ENCODE data around the gene SPA17. TPM values are rescaled to one million over a fixed set of nuclear protein-coding genes. Genes with fewer than 3 reads are reported as not detected.

The SPA17 gene
- total RNA-seq, 1 experiment from 2014 or later, result 3.8 TPM

GRCh38 chr11:124700028-124700427 lies 26.3 kb downstream of the SPA17 start:
- Mint-ChIP-seq H3K27ac (no peak overlapping the region), H3K4me1 (peaks cover 14% of the 10 kb centered on the region), H3K9me3 (peaks cover 21% of the 10 kb centered on the region), H3K36me3 (0 out of 2 replicates have a peak, but pooled peaks cover 5% of the 10 kb centered on the region), H3K27me3 (ENCODE audit: low read depth) (peaks cover 18% of the 10 kb centered on the region), H3K4me3 (no peak overlapping the region)
- CTCF ChIA-PET, result interaction anchor here (1.6 kb wide), 1 partner anchor 46 kb away, joined by 9 read pairs; no protein-coding TSS in a partner anchor
- ATAC-seq (no peak), DNase-seq (ENCODE audit: low spot score) (no peak)
- TF ChIP-seq ATF1 (CRISPR knock-in tag; IDR thresholded peaks at IDR 0.05), result no peak
- no peak for TF ChIP-seq ZNF121 (CRISPR knock-in tag; IDR thresholded peaks at IDR 0.05)
- no peak for TF ChIP-seq FOXP1 (CRISPR knock-in tag; IDR thresholded peaks at IDR 0.05; ENCODE audit: borderline replicate concordance)
- TF ChIP-seq PRRX2 (CRISPR knock-in tag; IDR thresholded peaks at IDR 0.05), result no peak
- no peak for TF ChIP-seq TEAD1 (CRISPR knock-in tag; IDR thresholded peaks at IDR 0.05)
- no peak for TF ChIP-seq ZNF138 (CRISPR knock-in tag; conservative IDR thresholded peaks at IDR 0.05)
- TF ChIP-seq ZBTB21 (CRISPR knock-in tag; IDR thresholded peaks at IDR 0.05; ENCODE audit: borderline replicate concordance), result no peak
- no peak for TF ChIP-seq MXD4 (CRISPR knock-in tag; IDR thresholded peaks at IDR 0.05; ENCODE audit: borderline replicate concordance)
- TF ChIP-seq ZNF416 (CRISPR knock-in tag; IDR thresholded peaks at IDR 0.05), result no peak
- TF ChIP-seq HMGXB4 (CRISPR knock-in tag; IDR thresholded peaks at IDR 0.05), result no peak
- POLR2A ChIA-PET, result no interaction called here

DNA sequence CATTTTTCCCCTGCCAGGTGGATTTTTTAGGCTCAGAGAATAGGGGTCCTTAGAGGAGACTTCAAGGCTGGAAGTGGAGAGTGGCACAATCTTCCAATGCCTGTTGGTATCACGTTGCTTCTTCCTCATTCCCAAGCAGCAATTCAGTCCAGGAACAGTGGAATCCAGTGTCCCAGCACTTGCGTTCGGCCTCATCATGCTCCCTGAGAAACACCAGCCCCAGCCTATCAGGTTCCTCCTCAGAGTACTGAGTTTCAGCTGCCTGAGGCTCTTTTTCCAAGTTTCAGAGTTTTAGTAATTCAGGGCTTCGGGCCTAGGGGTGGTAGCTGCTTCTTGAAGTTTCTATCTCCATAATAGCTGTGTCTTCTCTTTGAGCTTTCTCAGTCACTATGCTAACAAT lies 34.1 kb downstream of the SPA17 start:
- H3K9me3 Mint-ChIP-seq, result peaks cover 19% of the 10 kb centered on the region
- no peak for ATAC-seq
- peaks cover 8% of the 10 kb centered on the region; the same call in 1 of the 2 replicates for H3K36me3 Mint-ChIP-seq
- no peak for DNase-seq (ENCODE audit: low spot score)
- TF ChIP-seq TP53 (CRISPR knock-in tag; IDR thresholded peaks at IDR 0.05) (no peak), MXD4 (CRISPR knock-in tag; IDR thresholded peaks at IDR 0.05; ENCODE audit: borderline replicate concordance) (no peak), HMGXB4 (CRISPR knock-in tag; IDR thresholded peaks at IDR 0.05) (no peak)
- TF ChIP-seq, protein P1, sequence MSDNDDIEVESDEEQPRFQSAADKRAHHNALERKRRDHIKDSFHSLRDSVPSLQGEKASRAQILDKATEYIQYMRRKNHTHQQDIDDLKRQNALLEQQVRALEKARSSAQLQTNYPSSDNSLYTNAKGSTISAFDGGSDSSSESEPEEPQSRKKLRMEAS (CRISPR knock-in tag; IDR thresholded peaks at IDR 0.05), result no peak
- ChIA-PET POLR2A (no interaction called here), CTCF (interaction anchor here (0.8 to 1.0 kb wide), 2 partner anchors 39 kb away, joined by 3 to 4 read pairs; no protein-coding TSS in a partner anchor)
- H3K27me3 Mint-ChIP-seq (ENCODE audit: low read depth), result peaks cover 16% of the 10 kb centered on the region
- H3K27ac Mint-ChIP-seq, result no peak overlapping the region
- H3K4me3 Mint-ChIP-seq, result no peak overlapping the region
- H3K4me1 Mint-ChIP-seq, result no peaks in the 10 kb centered on the region

DNA sequence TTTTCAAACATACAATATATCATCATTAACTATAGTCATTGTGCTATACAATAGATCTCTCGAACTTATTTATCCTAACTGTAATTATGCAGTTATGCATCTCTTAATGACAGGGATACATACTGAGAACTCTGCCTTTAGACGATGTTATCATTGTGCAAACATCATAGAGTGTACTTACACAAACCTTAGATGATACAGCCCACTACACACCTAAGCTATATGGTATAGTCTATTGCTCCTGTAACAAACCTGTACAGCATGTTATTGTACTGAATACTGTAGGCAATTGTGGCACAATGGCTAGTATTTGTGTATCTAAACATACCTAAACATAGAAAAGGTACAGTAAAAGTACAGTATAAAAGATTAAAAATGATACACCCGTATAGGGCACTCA lies 38.7 kb downstream of the SPA17 start:
- Mint-ChIP-seq H3K36me3 (peaks cover 3% of the 10 kb centered on the region; the same call in 1 of the 2 replicates), H3K27me3 (ENCODE audit: low read depth) (peaks cover 54% of the 10 kb centered on the region), H3K4me1 (peaks cover 4% of the 10 kb centered on the region), H3K9me3 (peaks cover 6% of the 10 kb centered on the region), H3K27ac (no peak overlapping the region), H3K4me3 (no peak overlapping the region)
- DNase-seq (ENCODE audit: low spot score), result no peak
- CTCF ChIA-PET, result no interaction called here
- TF ChIP-seq GABPB1 (CRISPR knock-in tag; IDR thresholded peaks at IDR 0.05) (no peak), MXD4 (CRISPR knock-in tag; IDR thresholded peaks at IDR 0.05; ENCODE audit: borderline replicate concordance) (no peak), ZNF121 (CRISPR knock-in tag; IDR thresholded peaks at IDR 0.05) (no peak)
- TF ChIP-seq, protein P2, sequence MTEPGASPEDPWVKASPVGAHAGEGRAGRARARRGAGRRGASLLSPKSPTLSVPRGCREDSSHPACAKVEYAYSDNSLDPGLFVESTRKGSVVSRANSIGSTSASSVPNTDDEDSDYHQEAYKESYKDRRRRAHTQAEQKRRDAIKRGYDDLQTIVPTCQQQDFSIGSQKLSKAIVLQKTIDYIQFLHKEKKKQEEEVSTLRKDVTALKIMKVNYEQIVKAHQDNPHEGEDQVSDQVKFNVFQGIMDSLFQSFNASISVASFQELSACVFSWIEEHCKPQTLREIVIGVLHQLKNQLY (CRISPR knock-in tag; IDR thresholded peaks at IDR 0.05), result no peak
- POLR2A ChIA-PET, result interaction anchor here (0.6 kb wide), 1 partner anchor 37 kb away, joined by 3 read pairs; no protein-coding TSS in a partner anchor
- ATAC-seq, result no peak

DNA sequence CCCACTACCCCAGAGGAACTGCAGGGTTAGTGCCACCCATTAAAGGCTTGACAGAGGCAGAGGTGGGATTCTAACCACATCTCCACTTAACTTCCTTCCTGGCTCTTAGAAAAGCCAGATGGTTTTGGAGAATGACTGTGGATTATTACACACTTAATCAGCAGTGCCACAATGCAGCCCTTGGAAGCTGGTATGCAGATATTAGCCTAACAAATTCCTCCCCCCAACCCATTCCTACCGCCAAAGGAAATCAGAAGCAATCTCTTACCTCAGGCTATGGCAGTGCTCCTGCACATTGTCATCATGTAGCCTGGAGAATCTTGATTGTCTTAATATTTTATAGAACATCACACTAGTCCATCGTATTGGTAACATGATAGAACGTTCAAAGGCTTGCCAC lies 42.9 kb downstream of the SPA17 start:
- Mint-ChIP-seq H3K36me3 (no peaks in the 10 kb centered on the region), H3K4me3 (no peak overlapping the region), H3K4me1 (peaks cover 31% of the 10 kb centered on the region), H3K27ac (no peak overlapping the region), H3K9me3 (no peaks in the 10 kb centered on the region), H3K27me3 (ENCODE audit: low read depth) (peaks cover 92% of the 10 kb centered on the region)
- ATAC-seq (no peak), DNase-seq (ENCODE audit: low spot score) (no peak)
- ChIA-PET CTCF (interaction anchor here (0.6 to 1.8 kb wide), 3 partner anchors 29 to 1962 kb away, joined by 3 to 6 read pairs (median 3); no protein-coding TSS in a partner anchor), POLR2A (no interaction called here)
- TF ChIP-seq SMAD4 (CRISPR knock-in tag; IDR thresholded peaks at IDR 0.05), result no peak
- TF ChIP-seq ZNF396 (CRISPR knock-in tag; IDR thresholded peaks at IDR 0.05; ENCODE audit: borderline replicate concordance), result no peak
- TF ChIP-seq, protein P3, sequence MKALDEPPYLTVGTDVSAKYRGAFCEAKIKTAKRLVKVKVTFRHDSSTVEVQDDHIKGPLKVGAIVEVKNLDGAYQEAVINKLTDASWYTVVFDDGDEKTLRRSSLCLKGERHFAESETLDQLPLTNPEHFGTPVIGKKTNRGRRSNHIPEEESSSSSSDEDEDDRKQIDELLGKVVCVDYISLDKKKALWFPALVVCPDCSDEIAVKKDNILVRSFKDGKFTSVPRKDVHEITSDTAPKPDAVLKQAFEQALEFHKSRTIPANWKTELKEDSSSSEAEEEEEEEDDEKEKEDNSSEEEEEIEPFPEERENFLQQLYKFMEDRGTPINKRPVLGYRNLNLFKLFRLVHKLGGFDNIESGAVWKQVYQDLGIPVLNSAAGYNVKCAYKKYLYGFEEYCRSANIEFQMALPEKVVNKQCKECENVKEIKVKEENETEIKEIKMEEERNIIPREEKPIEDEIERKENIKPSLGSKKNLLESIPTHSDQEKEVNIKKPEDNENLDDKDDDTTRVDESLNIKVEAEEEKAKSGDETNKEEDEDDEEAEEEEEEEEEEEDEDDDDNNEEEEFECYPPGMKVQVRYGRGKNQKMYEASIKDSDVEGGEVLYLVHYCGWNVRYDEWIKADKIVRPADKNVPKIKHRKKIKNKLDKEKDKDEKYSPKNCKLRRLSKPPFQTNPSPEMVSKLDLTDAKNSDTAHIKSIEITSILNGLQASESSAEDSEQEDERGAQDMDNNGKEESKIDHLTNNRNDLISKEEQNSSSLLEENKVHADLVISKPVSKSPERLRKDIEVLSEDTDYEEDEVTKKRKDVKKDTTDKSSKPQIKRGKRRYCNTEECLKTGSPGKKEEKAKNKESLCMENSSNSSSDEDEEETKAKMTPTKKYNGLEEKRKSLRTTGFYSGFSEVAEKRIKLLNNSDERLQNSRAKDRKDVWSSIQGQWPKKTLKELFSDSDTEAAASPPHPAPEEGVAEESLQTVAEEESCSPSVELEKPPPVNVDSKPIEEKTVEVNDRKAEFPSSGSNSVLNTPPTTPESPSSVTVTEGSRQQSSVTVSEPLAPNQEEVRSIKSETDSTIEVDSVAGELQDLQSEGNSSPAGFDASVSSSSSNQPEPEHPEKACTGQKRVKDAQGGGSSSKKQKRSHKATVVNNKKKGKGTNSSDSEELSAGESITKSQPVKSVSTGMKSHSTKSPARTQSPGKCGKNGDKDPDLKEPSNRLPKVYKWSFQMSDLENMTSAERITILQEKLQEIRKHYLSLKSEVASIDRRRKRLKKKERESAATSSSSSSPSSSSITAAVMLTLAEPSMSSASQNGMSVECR (CRISPR knock-in tag; IDR thresholded peaks at IDR 0.05; ENCODE audit: borderline replicate concordance), result no peak
- TF ChIP-seq, protein P4, sequence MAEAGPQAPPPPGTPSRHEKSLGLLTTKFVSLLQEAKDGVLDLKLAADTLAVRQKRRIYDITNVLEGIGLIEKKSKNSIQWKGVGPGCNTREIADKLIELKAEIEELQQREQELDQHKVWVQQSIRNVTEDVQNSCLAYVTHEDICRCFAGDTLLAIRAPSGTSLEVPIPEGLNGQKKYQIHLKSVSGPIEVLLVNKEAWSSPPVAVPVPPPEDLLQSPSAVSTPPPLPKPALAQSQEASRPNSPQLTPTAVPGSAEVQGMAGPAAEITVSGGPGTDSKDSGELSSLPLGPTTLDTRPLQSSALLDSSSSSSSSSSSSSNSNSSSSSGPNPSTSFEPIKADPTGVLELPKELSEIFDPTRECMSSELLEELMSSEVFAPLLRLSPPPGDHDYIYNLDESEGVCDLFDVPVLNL (CRISPR knock-in tag; IDR thresholded peaks at IDR 0.05; ENCODE audit: borderline replicate concordance, low read depth), result no peak
- TF ChIP-seq GABPB1 (CRISPR knock-in tag; IDR thresholded peaks at IDR 0.05), result no peak

All from WTC11 (cell line).